Right lobe of liver (tissue), 6 donors: ENCODE data around the gene CCDC201. TPM values are rescaled to one million over a fixed set of nuclear protein-coding genes. Genes with fewer than 3 reads are reported as not detected.

Experiments
- ATAC-seq, 4 donors: fragments of 200-7000 bp; cut with Tn5 transposase; one replicate each; pipeline ENCODE4 v1.9.1; 2020; ENCODE audit warnings: mild to moderate bottlenecking in 4 of 4, moderate library complexity in 4 of 4
- DNase-seq, 3 donors: peaks; one replicate each; pipeline ENCODE4 v3.0.0-alpha.2; 2020
- H3K27ac ChIP-seq, 3 donors: fragments of 200-600 bp; one replicate each; pipeline ENCODE4 v1.8.0; 2022
- H3K27me3 ChIP-seq, 2 donors: fragments of 200-600 bp; one replicate each; pipeline ENCODE4 v1.8.0; 2022
- H3K36me3 ChIP-seq, 4 donors: fragments of 200-600 bp; sonication (generic) in 1 of 4; one replicate each; pipeline versions ENCODE4 v1.5.1 to v1.8.0; 2017 to 2022; ENCODE audit warnings: control low read depth in 1 of 4
- H3K4me1 ChIP-seq, 4 donors: fragments of 200-600 bp; sonication (generic) in 1 of 4; one replicate each; pipeline versions ENCODE4 v1.5.1 to v1.8.0; 2017 to 2022; ENCODE audit warnings: control low read depth in 1 of 4
- H3K4me3 ChIP-seq, 3 donors: fragments of 200-600 bp; one replicate each; pipeline ENCODE4 v1.8.0; 2022
- H3K9me3 ChIP-seq, 4 donors: fragments of 200-600 bp; sonication (generic) in 1 of 4; one replicate each; pipeline versions ENCODE4 v1.5.1 to v1.8.0; 2017 to 2022; ENCODE audit warnings: control low read depth in 1 of 4
- CTCF ChIP-seq, 4 donors: fragments of 200-600 bp in 3 of 4; fragments of 450-650 bp in 1 of 4; IDR thresholded peaks; one replicate each; pipeline versions ENCODE4 v1.5.1 to v1.8.0; 2016 to 2022; ENCODE audit warnings: antibody characterized with exemption in 4 of 4, mild to moderate bottlenecking in 2 of 4
- POLR2A ChIP-seq: fragments of 450-650 bp; IDR thresholded peaks from one replicate; pipeline ENCODE4 v1.6.1; 2017; ENCODE audit warnings: antibody characterized with exemption, mild to moderate bottlenecking
- WGBS: methylation state at CpG from one replicate; pipeline ENCODE4 v1.1.6; 2018; ENCODE audit warnings: low coverage, low lambda C conversion rate; ENCODE audit not compliant: insufficient coverage; ENCODE audit errors: missing lambda C conversion rate; 5-methylcytosine and 5-hydroxymethylcytosine counted together
- intact Hi-C, 2 donors: fragments of 100-400 bp; cut with DNase I; formaldehyde crosslinking; loops; one replicate each; pipeline versions ENCODE4 v1.11.2 to v1.14.1; 2022
- total RNA-seq, 6 experiments: library from RNA; depleted of rRNA in 2 of 6; stranded (reverse); fragments of >200 nt in 2 of 6; fragmentation: NEBNext Ultra II Directional in 3 of 6; extraction: Animal tissue kit (Norgen Biotek cat#: 25700) in 3 of 6; gene quantifications; one replicate each; pipeline versions ENCODE4 v1.1.0 to v1.2.4, GENCODE V29; 2016 to 2023
- donor health status: DM: no; HTN: yes; CAD: no.
- donor health status: DM: no; HTN: no; CAD: no.
- donor health status: DM: no; HTN: no; CAD: no.
- donor health status: DM: no; HTN: yes; CAD: no.
- donor health status: DM: no; HTN: yes; CAD: no.

Gene CCDC201
- total RNA-seq, 6 experiments from 2014 or later = 0.07 TPM; not detected in 5

- Histone ChIP-seq H3K27ac (peak overlapping the region; percentile 93 to 98 (median 98)), H3K36me3 (peaks cover 0 to 31% (median 9%) of the 10 kb centered on the region in 4 donors), H3K4me1 (peaks cover 0 to 31% (median 12%) of the 10 kb centered on the region in 4 donors), H3K9me3 (no peaks in the 10 kb centered on the region), H3K4me3 (peak overlapping the region; percentile 48 to 64 (median 64)), H3K27me3 (no peaks in the 10 kb centered on the region)
- intact Hi-C loops = no loop called here
- TF ChIP-seq CTCF (IDR thresholded peaks at IDR 0.05) (no peak), POLR2A (peak; percentile 24)
- ATAC-seq = peak in 1 of 4 donors; percentile 0
- 68% methylated on average over 4 of the region's 8 CpGs for WGBS
- DNase-seq = peak in 1 of 3 donors; percentile 58
These were observed 17.4 kb upstream of the CCDC201 start for GRCh38 chr7:45890125-45890901.

GRCh38 chr7:45889367-45890067, 16.6 kb upstream of the CCDC201 start:
- H3K27ac ChIP-seq = peak overlapping the region; percentile 93 to 98 (median 98)
- peaks cover 0 to 31% (median 9%) of the 10 kb centered on the region in 4 donors for H3K36me3 ChIP-seq
- ATAC-seq (no peak), DNase-seq (no peak)
- H3K27me3 ChIP-seq = no peaks in the 10 kb centered on the region
- H3K4me3 ChIP-seq = peak overlapping the region; percentile 48 to 64 (median 64)
- intact Hi-C loops = loop anchor here in 1 of 2 donors (10.0 kb wide), 1 partner anchor 185 kb away; no protein-coding TSS in a partner anchor
- peaks cover 0 to 39% (median 14%) of the 10 kb centered on the region in 4 donors for H3K4me1 ChIP-seq
- no peaks in the 10 kb centered on the region for H3K9me3 ChIP-seq
- WGBS = 37% methylated on average over 8 of the region's 8 CpGs
- TF ChIP-seq POLR2A (peak; percentile 62), CTCF (IDR thresholded peaks at IDR 0.05) (no peak)

DNA sequence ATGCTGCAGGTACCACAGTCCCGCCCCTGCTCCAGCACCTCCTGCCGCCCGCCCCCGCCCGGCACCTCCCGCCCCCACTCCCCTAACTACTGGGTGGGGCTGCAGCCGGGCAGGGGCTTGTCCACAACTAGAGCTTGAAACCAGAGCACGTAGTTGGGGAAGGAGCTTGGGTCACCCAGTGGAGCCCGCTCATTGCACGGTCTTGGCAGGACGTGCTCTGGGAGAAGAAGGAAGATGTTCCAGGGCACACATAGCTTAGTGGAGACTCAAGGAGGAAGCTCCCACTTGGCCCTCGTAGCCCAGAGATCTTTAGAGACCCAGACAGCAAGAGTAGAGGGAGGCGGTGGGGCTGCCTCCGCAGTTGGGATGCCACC, 16.1 kb upstream of the CCDC201 start:
- TF ChIP-seq POLR2A = no peak
- TF ChIP-seq CTCF (IDR thresholded peaks at IDR 0.05) = no peak
- DNase-seq (peak in 1 of 3 donors; percentile 57), ATAC-seq (peak in 1 of 4 donors; percentile 0)
- WGBS = no CpG with 5 or more reads among the region's 14 CpGs
- H3K4me1 ChIP-seq = peaks cover 0 to 42% (median 14%) of the 10 kb centered on the region in 4 donors
- no peaks in the 10 kb centered on the region for H3K27me3 ChIP-seq
- intact Hi-C loops = loop anchor here in 1 of 2 donors (10.0 kb wide), 1 partner anchor 184 kb away; no protein-coding TSS in a partner anchor
- peaks cover 0 to 31% (median 9%) of the 10 kb centered on the region in 4 donors for H3K36me3 ChIP-seq
- peak overlapping the region; percentile 93 to 98 (median 98) for H3K27ac ChIP-seq
- peak overlapping the region; percentile 48 to 64 (median 64) for H3K4me3 ChIP-seq
- H3K9me3 ChIP-seq = no peaks in the 10 kb centered on the region

DNA sequence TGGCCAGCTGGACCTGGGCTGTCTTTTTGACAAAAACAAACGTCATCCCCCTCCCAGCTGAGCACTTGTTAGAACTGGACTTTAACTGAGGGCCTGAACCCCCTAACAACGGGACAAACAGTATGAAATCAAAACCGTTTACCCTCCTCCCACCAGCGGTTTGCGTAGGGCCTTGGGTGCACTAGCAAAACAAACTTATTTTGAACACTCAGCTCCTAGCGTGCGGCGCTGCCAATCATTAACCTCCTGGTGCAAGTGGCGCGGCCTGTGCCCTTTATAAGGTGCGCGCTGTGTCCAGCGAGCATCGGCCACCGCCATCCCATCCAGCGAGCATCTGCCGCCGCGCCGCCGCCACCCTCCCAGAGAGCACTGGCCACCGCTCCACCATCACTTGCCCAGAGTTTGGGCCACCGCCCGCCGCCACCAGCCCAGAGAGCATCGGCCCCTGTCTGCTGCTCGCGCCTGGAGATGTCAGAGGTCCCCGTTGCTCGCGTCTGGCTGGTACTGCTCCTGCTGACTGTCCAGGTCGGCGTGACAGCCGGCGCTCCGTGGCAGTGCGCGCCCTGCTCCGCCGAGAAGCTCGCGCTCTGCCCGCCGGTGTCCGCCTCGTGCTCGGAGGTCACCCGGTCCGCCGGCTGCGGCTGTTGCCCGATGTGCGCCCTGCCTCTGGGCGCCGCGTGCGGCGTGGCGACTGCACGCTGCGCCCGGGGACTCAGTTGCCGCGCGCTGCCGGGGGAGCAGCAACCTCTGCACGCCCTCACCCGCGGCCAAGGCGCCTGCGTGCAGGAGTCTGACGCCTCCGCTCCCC, 15.5 kb upstream of the CCDC201 start, which contains the start of gene IGFBP1:
TSS of gene IGFBP1 (plus strand) at position 304 of the 808 bp plus-strand sequence. CDS start at position 469, 165 bp downstream.
- intact Hi-C loops = loop anchor here in 1 of 2 donors (10.0 kb wide), 1 partner anchor 184 kb away; no protein-coding TSS in a partner anchor
- ATAC-seq (peak; percentile 14 to 69 (median 32)), DNase-seq (peak; percentile 79 to 95 (median 81))
- Histone ChIP-seq H3K9me3 (no peaks in the 10 kb centered on the region), H3K4me3 (peak within 1 kb of the TSS; percentile 48 to 64 (median 64)), H3K4me1 (peaks cover 0 to 42% (median 14%) of the 10 kb centered on the region in 4 donors), H3K27ac (peak within 1 kb of the TSS; percentile 93 to 98 (median 98)), H3K36me3 (peaks cover 0 to 31% (median 9%) of the 10 kb centered on the region in 4 donors), H3K27me3 (no peaks in the 10 kb centered on the region)
- no peak for TF ChIP-seq CTCF (IDR thresholded peaks at IDR 0.05)
- TF ChIP-seq POLR2A = peak; percentile 98
- 4% methylated on average over 5 of the region's 73 CpGs for WGBS
